ENCODE data around the gene LDB3. TPM values are rescaled to one million over a fixed set of nuclear protein-coding genes. Genes with fewer than 3 reads are reported as not detected.

LDB3 gene
- total RNA-seq, 1 experiment from 2014 or later = 0.63 TPM

GRCh38 chr10:86687750-86688149, 19.4 kb downstream of the LDB3 start:
- Histone ChIP-seq H3K9me2 (ENCODE audit: insufficient read depth) (no peaks in the 10 kb centered on the region), H4K20me1 (ENCODE audit: insufficient read depth) (no peaks in the 10 kb centered on the region), H3K79me2 (ENCODE audit: low read depth) (no peaks in the 10 kb centered on the region), H3K27me3 (ENCODE audit: insufficient read depth, low read depth) (no peaks in the 10 kb centered on the region), H3K4me1 (replicated peaks; ENCODE audit: insufficient read depth) (no peaks in the 10 kb centered on the region; the same call in 1 of the 2 replicates), H3F3A (ENCODE audit: insufficient read depth, low read depth) (no peaks in the 10 kb centered on the region), H2AFZ (no peak overlapping the region), H3K4me3 (no peak overlapping the region), H3K4me2 (no peak overlapping the region), H3K9me3 (ENCODE audit: insufficient read depth, low read depth) (no peaks in the 10 kb centered on the region), H3K36me3 (ENCODE audit: low read depth) (no peaks in the 10 kb centered on the region), H3K27ac (no peak overlapping the region)
- ChIA-PET POLR2A (ENCODE audit: unreplicated experiment) (no interaction called here), CTCF (no interaction called here)
- TF ChIP-seq CTCF (conservative IDR thresholded peaks at IDR 0.05) = no peak
- TF ChIP-seq EZH2 (IDR thresholded peaks at IDR 0.05; ENCODE audit: low read depth) = no peak
- intact Hi-C loops (cut with micrococcal nuclease; ENCODE audit: unreplicated experiment) = loop anchor here (2.0 kb wide), 1 partner anchor 251 kb away; no protein-coding TSS in a partner anchor
- no peak for DNase-seq
- no TSS peak for BruUV-seq (replicated peaks)

- H3K9me2 ChIP-seq (ENCODE audit: insufficient read depth) = no peaks in the 10 kb centered on the region
- H3K4me3 ChIP-seq = no peak overlapping the region
- H4K20me1 ChIP-seq (ENCODE audit: insufficient read depth) = no peaks in the 10 kb centered on the region
- H3K27ac ChIP-seq = no peak overlapping the region
- H3F3A ChIP-seq (ENCODE audit: insufficient read depth, low read depth) = no peaks in the 10 kb centered on the region
- ChIA-PET POLR2A (ENCODE audit: unreplicated experiment) (no interaction called here), CTCF (no interaction called here)
- DNase-seq = peak in 1 of 2 experiments; percentile 38
- intact Hi-C loops (cut with micrococcal nuclease; ENCODE audit: unreplicated experiment) = loop anchor here (2.0 kb wide), 1 partner anchor 250 kb away; no protein-coding TSS in a partner anchor
- no peaks in the 10 kb centered on the region for H3K27me3 ChIP-seq (ENCODE audit: insufficient read depth, low read depth)
- no TSS peak for BruUV-seq (replicated peaks)
- peak; percentile 77 for TF ChIP-seq CTCF (conservative IDR thresholded peaks at IDR 0.05)
- TF ChIP-seq EZH2 (IDR thresholded peaks at IDR 0.05; ENCODE audit: low read depth) = no peak
- no peak overlapping the region for H2AFZ ChIP-seq
- no peaks in the 10 kb centered on the region for H3K79me2 ChIP-seq (ENCODE audit: low read depth)
- H3K4me1 ChIP-seq (replicated peaks; ENCODE audit: insufficient read depth) = no peaks in the 10 kb centered on the region; the same call in 1 of the 2 replicates
- no peaks in the 10 kb centered on the region for H3K9me3 ChIP-seq (ENCODE audit: insufficient read depth, low read depth)
- no peak overlapping the region for H3K4me2 ChIP-seq
- H3K36me3 ChIP-seq (ENCODE audit: low read depth) = no peaks in the 10 kb centered on the region
Observed at GRCh38 chr10:86688398-86688921, 20.1 kb downstream of the LDB3 start.

GRCh38 chr10:86689146-86689545, 20.8 kb downstream of the LDB3 start:
- Histone ChIP-seq H3K79me2 (ENCODE audit: low read depth) (no peaks in the 10 kb centered on the region), H3K4me3 (no peak overlapping the region), H3K27me3 (ENCODE audit: insufficient read depth, low read depth) (no peaks in the 10 kb centered on the region), H4K20me1 (ENCODE audit: insufficient read depth) (no peaks in the 10 kb centered on the region), H3F3A (ENCODE audit: insufficient read depth, low read depth) (no peaks in the 10 kb centered on the region), H3K9me3 (ENCODE audit: insufficient read depth, low read depth) (no peaks in the 10 kb centered on the region), H3K4me1 (replicated peaks; ENCODE audit: insufficient read depth) (no peaks in the 10 kb centered on the region; the same call in 1 of the 2 replicates), H3K9me2 (ENCODE audit: insufficient read depth) (no peaks in the 10 kb centered on the region), H3K27ac (no peak overlapping the region), H2AFZ (no peak overlapping the region), H3K36me3 (ENCODE audit: low read depth) (no peaks in the 10 kb centered on the region), H3K4me2 (no peak overlapping the region)
- ChIA-PET CTCF (no interaction called here), POLR2A (ENCODE audit: unreplicated experiment) (no interaction called here)
- BruUV-seq (replicated peaks) = no TSS peak
- DNase-seq = no peak
- no peak for TF ChIP-seq EZH2 (IDR thresholded peaks at IDR 0.05; ENCODE audit: low read depth)
- no peak for TF ChIP-seq CTCF (conservative IDR thresholded peaks at IDR 0.05)
- intact Hi-C loops (cut with micrococcal nuclease; ENCODE audit: unreplicated experiment) = loop anchor here (2.0 kb wide), 1 partner anchor 250 kb away; no protein-coding TSS in a partner anchor
